GM18505 (cell line): ENCODE data around the gene TEX47.
A peak's percentile ranks its signal among the peaks of the same experiment; 100 is the strongest.

Experiments
- ATAC-seq: cut with Tn5 transposase; IDR thresholded peaks from one replicate; pipeline ENCODE4 v1.9.1; 2021; ENCODE audit not compliant: unreplicated experiment
- POLR2A ChIP-seq: IDR thresholded peaks from 4 replicates; pipeline ENCODE4 v1.6.1; 2011; ENCODE audit warnings: borderline replicate concordance; ENCODE audit not compliant: insufficient read depth, insufficient read length; ENCODE audit errors: extremely low read depth

Gene TEX47

DNA sequence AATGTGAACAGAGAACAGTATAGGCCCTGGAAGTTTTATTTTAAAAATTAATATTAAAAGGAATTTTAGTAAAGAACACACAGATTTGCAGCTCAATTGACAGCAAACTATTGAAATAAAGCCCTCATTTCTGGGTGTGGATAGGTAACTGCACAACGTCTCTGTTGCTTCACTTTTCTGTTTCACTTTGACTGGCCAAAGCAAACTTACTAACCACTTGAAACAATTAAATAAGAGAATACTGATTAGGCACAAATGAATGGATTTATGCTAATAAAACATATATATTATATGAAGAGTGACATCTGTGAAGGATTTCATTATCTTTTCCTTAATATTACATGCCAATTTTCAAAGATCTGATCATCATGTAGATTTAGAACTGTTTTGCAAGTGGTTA lies 24.1 kb downstream of the TEX47 start:
- peak; percentile 70 for ATAC-seq

DNA sequence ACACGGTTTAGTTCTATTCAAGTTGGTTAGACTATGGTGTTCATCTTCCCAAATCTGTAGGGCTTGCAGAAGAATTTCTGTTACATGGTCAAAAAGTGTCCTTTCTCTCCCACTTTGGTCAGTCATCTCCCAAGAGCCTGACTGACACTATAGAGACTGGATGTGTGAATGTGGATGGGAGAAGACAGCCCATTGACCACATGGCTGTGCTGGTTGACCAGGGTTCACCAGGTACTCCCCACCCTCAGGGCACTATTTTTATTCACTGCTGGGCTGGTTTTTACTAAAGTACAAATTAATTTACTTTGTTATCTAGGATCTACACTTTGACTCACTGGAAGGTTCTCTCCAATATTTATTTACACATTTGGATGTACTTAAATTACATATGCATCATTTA lies 33.8 kb downstream of the TEX47 start:
- no peak for ATAC-seq

More for the DNA sequence above, 24.1 kb downstream of the TEX47 start:
- no peak for TF ChIP-seq POLR2A

DNA sequence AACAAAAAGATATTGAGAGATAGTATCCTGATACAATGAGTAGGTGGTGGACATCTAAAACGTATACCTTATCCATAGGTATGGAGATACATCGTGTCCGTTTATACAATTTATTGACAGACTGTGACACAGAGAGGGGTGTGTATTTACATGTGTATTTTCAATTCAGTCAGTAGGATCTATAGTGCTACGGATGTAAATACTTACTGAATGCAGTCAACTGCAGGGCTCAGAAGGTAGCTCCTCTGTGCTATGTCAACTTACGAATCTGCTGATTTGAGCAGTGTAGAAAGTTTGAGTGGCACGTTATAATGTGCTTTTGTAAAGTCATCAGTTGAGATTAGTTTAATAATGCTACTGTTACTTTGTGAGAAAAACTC lies 35.4 kb downstream of the TEX47 start:
- ATAC-seq = no peak
- TF ChIP-seq POLR2A = no peak

More for the DNA sequence above, 33.8 kb downstream of the TEX47 start:
- no peak for TF ChIP-seq POLR2A

DNA sequence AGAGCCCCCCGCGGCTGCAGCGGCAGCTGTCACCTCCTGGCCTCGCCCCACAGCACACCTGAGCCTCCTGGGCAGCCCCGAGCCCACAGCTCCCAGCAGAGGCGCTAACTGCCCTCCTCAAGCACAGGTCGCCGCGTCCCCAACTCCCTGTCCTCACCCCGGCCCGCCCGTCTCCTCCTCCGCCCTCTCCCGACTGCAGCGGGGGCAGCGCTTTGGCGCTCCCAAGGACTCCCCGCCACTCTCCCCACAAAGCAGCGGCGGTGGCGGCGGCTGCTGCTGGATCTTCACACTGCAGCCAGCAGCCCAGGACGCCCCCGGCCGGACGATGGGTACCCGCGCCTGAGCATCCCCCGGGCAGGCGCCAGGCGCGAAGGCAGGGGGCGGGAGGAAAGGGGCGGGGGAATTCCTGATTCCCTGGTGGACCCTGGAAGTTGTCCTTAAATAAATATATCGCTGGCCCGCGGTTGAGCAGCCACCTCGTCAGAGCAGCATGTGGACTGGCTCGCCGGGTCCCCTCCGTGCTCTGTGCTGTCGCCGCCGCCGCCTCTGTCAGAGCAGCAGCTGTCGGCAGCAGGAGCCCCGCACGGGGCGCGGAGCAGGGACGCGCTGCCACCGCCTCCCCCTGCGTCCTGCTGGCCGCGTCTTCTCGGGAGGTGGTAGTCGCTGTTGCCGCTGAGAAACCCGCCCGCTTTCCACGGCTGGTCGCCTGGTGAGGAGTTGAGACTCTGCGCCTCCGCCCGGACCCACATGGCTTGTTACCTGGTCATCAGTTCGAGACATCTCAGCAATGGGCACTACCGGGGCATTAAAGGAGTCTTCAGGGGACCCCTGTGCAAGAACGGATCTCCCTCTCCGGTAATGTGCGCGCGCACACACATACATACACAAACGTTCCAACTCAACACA lies 36.1 kb downstream of the TEX47 start, which contains the start of gene ZNF804B:
Gene ZNF804B (plus strand): TSS at position 471 of the 906 bp plus-strand sequence. CDS start 277 bp downstream, at position 748.
- ATAC-seq = no peak
- no peak for TF ChIP-seq POLR2A

DNA sequence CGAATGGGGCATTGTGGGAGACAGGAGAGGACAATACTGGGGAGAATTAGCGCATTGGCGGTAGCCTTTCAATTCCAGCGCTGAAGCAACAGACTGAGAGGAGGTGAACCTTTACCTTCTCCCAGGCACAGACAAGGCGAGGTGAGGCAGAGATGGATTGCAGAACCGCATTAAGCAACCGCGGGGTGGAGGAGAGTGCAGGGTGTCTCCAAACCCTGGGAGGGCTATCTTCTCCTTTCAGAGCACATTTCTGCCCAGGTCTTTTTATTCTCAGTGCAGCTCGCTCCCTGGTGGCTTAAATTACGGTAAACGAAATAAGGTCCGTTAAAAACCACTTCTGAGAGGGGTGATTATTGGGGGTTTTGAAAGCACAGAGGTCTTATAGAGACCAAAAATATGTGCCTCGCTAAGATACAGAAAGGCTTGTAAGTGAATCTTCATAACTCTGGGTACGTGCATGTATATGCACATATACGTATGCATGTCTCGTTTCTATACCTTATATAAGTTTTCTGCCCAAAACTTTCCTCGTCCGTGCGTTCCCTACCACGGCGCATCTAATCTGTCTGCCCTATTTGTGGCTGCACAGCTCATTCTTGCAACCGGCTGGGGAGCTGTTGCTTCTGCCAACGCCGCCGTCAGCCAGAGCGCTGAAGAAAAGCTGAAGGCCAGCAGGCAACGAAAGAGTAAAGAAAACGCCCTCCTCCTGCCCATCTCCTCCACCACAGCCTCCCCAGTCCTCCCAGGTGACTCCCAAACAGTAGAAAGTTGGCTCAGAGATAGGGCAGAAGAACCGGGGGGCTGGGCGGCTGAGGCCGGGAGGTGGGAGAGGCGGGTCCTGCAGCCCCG lies 36.9 kb downstream of the TEX47 start:
- no peak for ATAC-seq

GRCh38 chr7:88757371-88757770 lies 38.2 kb downstream of the TEX47 start:
- ATAC-seq = no peak
- TF ChIP-seq POLR2A = no peak

More for the DNA sequence above, 36.9 kb downstream of the TEX47 start:
- TF ChIP-seq POLR2A = no peak

- no peak for TF ChIP-seq POLR2A
- no peak for ATAC-seq
Observed at GRCh38 chr7:88756802-88757201, 38.7 kb downstream of the TEX47 start.

- ATAC-seq = no peak
- no peak for TF ChIP-seq POLR2A
Observed at GRCh38 chr7:88746126-88746525, 49.4 kb downstream of the TEX47 start.
